ENCODE data around the gene CELF3. TPM values are rescaled to one million over a fixed set of nuclear protein-coding genes. Genes with fewer than 3 reads are reported as not detected.

The CELF3 gene
- total and polyA plus RNA-seq, 7 donors, result 0.04 TPM; not detected in 6

- TF ChIP-seq CTCF (IDR thresholded peaks at IDR 0.05), result no peak
- H3K27me3 ChIP-seq (ENCODE audit: insufficient read depth in 3 of 3, low read length in 2 of 3), result no peaks in the 10 kb centered on the region
- intact Hi-C loops (cut with DNase I), result loop anchor here in 1 of 2 donors (10.0 kb wide), 1 partner anchor 47 kb away; the partner anchor contains the start of gene SNX27
- peaks cover 0 to 66% of the 10 kb centered on the region in 2 donors for H3K36me3 ChIP-seq (ENCODE audit: insufficient read depth in 1 of 2, low read depth in 1 of 2)
- DNase-seq (no peak), ATAC-seq (no peak)
- H3K27ac ChIP-seq, result no peak overlapping the region
- WGBS, 3 donors, result 71 to 82% (median 78%) methylated on average over 6 of the region's 6 CpGs
- no peak overlapping the region for H3K4me3 ChIP-seq
- H3K4me1 ChIP-seq, result peaks cover 21% of the 10 kb centered on the region
- no peaks in the 10 kb centered on the region for H3K9me3 ChIP-seq
These were observed 54.9 kb downstream of the CELF3 start for GRCh38 chr1:151661751-151662150.

- Histone ChIP-seq H3K27ac (no peak overlapping the region), H3K36me3 (ENCODE audit: insufficient read depth in 1 of 2, low read depth in 1 of 2) (peaks cover 0 to 24% of the 10 kb centered on the region in 2 donors), H3K4me3 (no peak overlapping the region), H3K4me1 (peaks cover 7% of the 10 kb centered on the region), H3K9me3 (no peaks in the 10 kb centered on the region), H3K27me3 (ENCODE audit: insufficient read depth in 3 of 3, low read length in 2 of 3) (no peaks in the 10 kb centered on the region)
- ATAC-seq (no peak), DNase-seq (no peak)
- 60 to 76% (median 70%) methylated on average over 3 of the region's 3 CpGs for WGBS, 3 donors
- intact Hi-C loops (cut with DNase I), result no loop called here
- no peak for TF ChIP-seq CTCF (IDR thresholded peaks at IDR 0.05)
These were observed 61.2 kb downstream of the CELF3 start for GRCh38 chr1:151655371-151655770.

GRCh38 chr1:151653397-151653796 lies 63.2 kb downstream of the CELF3 start:
- WGBS, 3 donors, result 77 to 84% (median 78%) methylated on average over 1 of the region's 1 CpG
- intact Hi-C loops (cut with DNase I), result no loop called here
- TF ChIP-seq CTCF (IDR thresholded peaks at IDR 0.05), result no peak
- ATAC-seq, result no peak
- peaks cover 7% of the 10 kb centered on the region for H3K4me1 ChIP-seq
- no peaks in the 10 kb centered on the region for H3K9me3 ChIP-seq
- no peak for DNase-seq
- no peaks in the 10 kb centered on the region for H3K27me3 ChIP-seq (ENCODE audit: insufficient read depth in 3 of 3, low read length in 2 of 3)
- peaks cover 0 to 4% of the 10 kb centered on the region in 2 donors for H3K36me3 ChIP-seq (ENCODE audit: insufficient read depth in 1 of 2, low read depth in 1 of 2)
- no peak overlapping the region for H3K4me3 ChIP-seq
- H3K27ac ChIP-seq, result no peak overlapping the region

Other genes starting within 250 kb of the CELF3 start
- gene CGN, start 205.4 kb downstream of the CELF3 start, total RNA-seq, result under 1 TPM in 2 of 4 donors, not detected in 2; 0.10 to 0.21 TPM
- gene CGN, start 205.4 kb downstream of the CELF3 start, polyA plus RNA-seq, result under 1 TPM; 0.03 to 0.12 (median 0.05) TPM
- 1 to 10 TPM in 3 of 4 donors, under 1 TPM in 1; 0.97 to 5.3 (median 1.7) TPM for gene TUFT1, start 176.5 kb downstream of the CELF3 start, total RNA-seq
- 1 to 10 TPM in 2 of 3 donors, under 1 TPM in 1; 0.86 to 3.0 (median 1.1) TPM for gene TUFT1, start 176.5 kb downstream of the CELF3 start, polyA plus RNA-seq
- gene SNX27, start 104.8 kb downstream of the CELF3 start, total RNA-seq, result 10 to 100 TPM; 39.8 to 47.2 (median 43.3) TPM
- gene SNX27, start 104.8 kb downstream of the CELF3 start, polyA plus RNA-seq, result 10 to 100 TPM; 10.7 to 41.0 (median 11.2) TPM
- gene RIIAD1, start 4.7 kb upstream of the CELF3 start, total RNA-seq, result 1 to 10 TPM in 2 of 4 donors, not detected in 2; 3.8 to 5.2 TPM
- gene RIIAD1, start 4.7 kb upstream of the CELF3 start, polyA plus RNA-seq, result 1 to 10 TPM in 2 of 3 donors, under 1 TPM in 1; 0.34 to 2.6 (median 2.4) TPM
- 10 to 100 TPM; 63.5 to 95.4 (median 71.3) TPM for gene MRPL9, start 46.7 kb upstream of the CELF3 start, total RNA-seq
- gene MRPL9, start 46.7 kb upstream of the CELF3 start, polyA plus RNA-seq, result 100 to 1,000 TPM in 2 of 3 donors, 10 to 100 TPM in 1; 73.3 to 132 (median 111) TPM
- gene TDRKH, start 73.7 kb upstream of the CELF3 start, total RNA-seq, result 10 to 100 TPM in 1 of 4 donors, 1 to 10 TPM in 3; 4.1 to 12.1 (median 5.8) TPM
- 1 to 10 TPM; 2.4 to 8.1 (median 3.6) TPM for gene TDRKH, start 73.7 kb upstream of the CELF3 start, polyA plus RNA-seq
- gene LINGO4, start 88.6 kb upstream of the CELF3 start, total RNA-seq, result 10 to 100 TPM in 1 of 4 donors, 1 to 10 TPM in 3; 3.6 to 18.2 (median 6.9) TPM
- 1 to 10 TPM in 2 of 3 donors, under 1 TPM in 1; 0.36 to 4.6 (median 3.6) TPM for gene LINGO4, start 88.6 kb upstream of the CELF3 start, polyA plus RNA-seq
- gene RORC, start 115.0 kb upstream of the CELF3 start, total RNA-seq, result 100 to 1,000 TPM in 1 of 4 donors, 10 to 100 TPM in 3; 35.0 to 109 (median 67.7) TPM
- 10 to 100 TPM in 2 of 3 donors, 1 to 10 TPM in 1; 3.5 to 89.2 (median 62.9) TPM for gene RORC, start 115.0 kb upstream of the CELF3 start, polyA plus RNA-seq
- gene C2CD4D, start 123.0 kb upstream of the CELF3 start, total RNA-seq, result under 1 TPM in 1 of 4 donors, not detected in 3; 0.47 TPM
- gene C2CD4D, start 123.0 kb upstream of the CELF3 start, polyA plus RNA-seq, result not detected
- not detected for gene THEM5, start 136.9 kb upstream of the CELF3 start, total RNA-seq
- gene THEM5, start 136.9 kb upstream of the CELF3 start, polyA plus RNA-seq, result not detected
- 10 to 100 TPM; 10.1 to 20.4 (median 13.7) TPM for gene THEM4, start 192.7 kb upstream of the CELF3 start, total RNA-seq
- gene THEM4, start 192.7 kb upstream of the CELF3 start, polyA plus RNA-seq, result 10 to 100 TPM; 12.3 to 20.2 (median 16.0) TPM

Measured in psoas muscle (tissue), 8 donors.